Neural crest cell (in vitro differentiated cells): Measurements from ENCODE around the gene CSNK1G1. TPM values are rescaled to one million over a fixed set of nuclear protein-coding genes. Genes with fewer than 3 reads are reported as not detected.
"Not testable (repeated sequence)": the region's sequence is repeated elsewhere in the genome, so short reads cannot be mapped to it uniquely, and the experiment has no call there.

ENCODE experiments used
- DNase-seq: peaks from one replicate; pipeline ENCODE4 v3.0.0; 2021; ENCODE audit warnings: low read depth, mixed read lengths, low spot score
- H3K27ac Mint-ChIP-seq: one replicate; pipeline ENCODE4 v1.8.0; 2021; ENCODE audit warnings: mild to moderate bottlenecking, mixed read lengths; ENCODE audit not compliant: unreplicated experiment
- H3K27me3 Mint-ChIP-seq: 2 replicates; pipeline ENCODE4 v1.8.0; 2021; ENCODE audit warnings: low read depth, mild to moderate bottlenecking, mixed read lengths
- H3K36me3 Mint-ChIP-seq: 2 replicates; pipeline ENCODE4 v1.8.0; 2021; ENCODE audit warnings: low read depth, mild to moderate bottlenecking, mixed read lengths
- H3K4me1 Mint-ChIP-seq: 2 replicates; pipeline ENCODE4 v1.8.0; 2021; ENCODE audit warnings: mixed read lengths
- H3K4me3 Mint-ChIP-seq: one replicate; pipeline ENCODE4 v1.8.0; 2021; ENCODE audit warnings: mild to moderate bottlenecking, mixed read lengths
- H3K9me3 Mint-ChIP-seq: 2 replicates; pipeline ENCODE4 v1.8.0; 2021; ENCODE audit warnings: mixed read lengths
- total RNA-seq: library from RNA; stranded (reverse); gene quantifications from 2 replicates; pipeline ENCODE4 v1.2.1, GENCODE V29; 2021
- TF ChIP-seq, protein P1 (sequence below): fragments of 200-600 bp; sonication (generic); conservative IDR thresholded peaks from 2 replicates; pipeline ENCODE4 v1.5.0; 2021; ENCODE audit warnings: antibody characterized with exemption, mild to moderate bottlenecking

The CSNK1G1 gene
- total RNA-seq, 1 donor from 2014 or later = 15.5 TPM

DNA sequence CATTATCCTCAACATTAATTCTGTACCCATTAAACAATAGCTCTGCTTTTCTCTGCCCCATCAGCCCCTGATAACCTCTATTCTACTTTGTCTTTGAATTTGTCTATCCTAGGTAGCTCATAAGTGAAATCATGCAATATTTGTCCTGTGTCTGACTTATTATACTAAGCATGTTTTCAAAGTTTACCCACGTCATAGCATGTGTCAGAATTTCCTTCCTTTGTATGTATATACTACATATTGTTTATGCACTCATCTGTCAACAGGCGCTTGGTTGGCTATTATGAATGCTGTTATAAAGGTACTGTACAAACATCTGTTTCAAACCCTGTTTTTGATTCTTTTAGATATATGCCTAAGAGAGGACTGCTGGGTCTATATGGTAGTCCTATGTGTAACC lies 18.2 kb downstream of the CSNK1G1 start:
- Mint-ChIP-seq H3K36me3 (peaks cover 7% of the 10 kb centered on the region), H3K9me3 (peaks cover 2% of the 10 kb centered on the region), H3K4me3 (no peak overlapping the region), H3K4me1 (no peaks in the 10 kb centered on the region), H3K27me3 (no peaks in the 10 kb centered on the region), H3K27ac (no peak overlapping the region)
- TF ChIP-seq, protein P1, sequence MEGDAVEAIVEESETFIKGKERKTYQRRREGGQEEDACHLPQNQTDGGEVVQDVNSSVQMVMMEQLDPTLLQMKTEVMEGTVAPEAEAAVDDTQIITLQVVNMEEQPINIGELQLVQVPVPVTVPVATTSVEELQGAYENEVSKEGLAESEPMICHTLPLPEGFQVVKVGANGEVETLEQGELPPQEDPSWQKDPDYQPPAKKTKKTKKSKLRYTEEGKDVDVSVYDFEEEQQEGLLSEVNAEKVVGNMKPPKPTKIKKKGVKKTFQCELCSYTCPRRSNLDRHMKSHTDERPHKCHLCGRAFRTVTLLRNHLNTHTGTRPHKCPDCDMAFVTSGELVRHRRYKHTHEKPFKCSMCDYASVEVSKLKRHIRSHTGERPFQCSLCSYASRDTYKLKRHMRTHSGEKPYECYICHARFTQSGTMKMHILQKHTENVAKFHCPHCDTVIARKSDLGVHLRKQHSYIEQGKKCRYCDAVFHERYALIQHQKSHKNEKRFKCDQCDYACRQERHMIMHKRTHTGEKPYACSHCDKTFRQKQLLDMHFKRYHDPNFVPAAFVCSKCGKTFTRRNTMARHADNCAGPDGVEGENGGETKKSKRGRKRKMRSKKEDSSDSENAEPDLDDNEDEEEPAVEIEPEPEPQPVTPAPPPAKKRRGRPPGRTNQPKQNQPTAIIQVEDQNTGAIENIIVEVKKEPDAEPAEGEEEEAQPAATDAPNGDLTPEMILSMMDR = no peak
- no peak for DNase-seq

DNA sequence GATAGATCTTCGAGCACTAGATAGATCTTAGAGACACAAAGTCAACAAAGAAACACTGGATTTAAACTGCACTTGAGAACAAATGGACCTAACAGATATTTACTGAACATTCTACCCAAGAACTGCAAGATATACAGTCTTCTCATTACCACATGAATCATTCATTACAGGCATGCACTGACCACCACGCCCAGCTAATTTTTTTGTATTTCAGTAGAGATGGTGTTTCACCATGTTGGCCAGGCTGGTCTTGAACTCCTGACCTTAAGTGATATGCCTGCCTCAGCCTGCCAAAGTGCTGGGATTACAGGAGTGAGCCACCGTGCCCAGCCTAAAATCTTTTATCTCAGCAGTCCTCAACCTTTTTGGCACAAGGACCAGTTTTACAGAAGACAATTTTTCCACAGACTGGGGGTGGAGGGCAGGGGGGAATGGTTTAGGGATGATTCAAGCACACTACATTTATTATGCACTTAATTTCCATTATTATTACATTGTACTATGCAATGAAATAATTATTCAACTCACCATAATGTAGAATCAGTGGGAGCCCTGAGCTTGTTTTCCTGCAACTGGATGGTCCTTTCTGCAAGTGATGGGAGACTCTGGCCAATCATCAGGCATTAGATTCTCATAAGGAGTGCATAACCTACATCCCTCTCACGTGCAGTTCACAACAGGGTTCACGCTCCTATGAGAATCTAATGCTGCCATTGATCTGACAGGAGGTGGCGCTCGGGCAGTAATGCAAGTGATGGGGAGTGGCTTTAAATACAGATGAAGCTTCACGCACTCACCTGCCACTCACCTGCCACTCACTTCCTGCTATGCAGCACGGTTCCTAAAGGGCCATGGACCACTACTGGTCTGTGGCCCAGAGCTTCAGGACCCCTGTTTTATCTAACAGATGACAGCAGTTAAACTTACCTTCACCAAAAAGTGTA lies 21.7 kb downstream of the CSNK1G1 start:
- H3K36me3 Mint-ChIP-seq = peaks cover 5% of the 10 kb centered on the region
- H3K9me3 Mint-ChIP-seq = peaks cover 2% of the 10 kb centered on the region
- no peaks in the 10 kb centered on the region for H3K27me3 Mint-ChIP-seq
- no peak for DNase-seq
- H3K4me1 Mint-ChIP-seq = no peaks in the 10 kb centered on the region
- TF ChIP-seq, protein P1 = no peak
- H3K4me3 Mint-ChIP-seq = no peak overlapping the region
- H3K27ac Mint-ChIP-seq = no peak overlapping the region

DNA sequence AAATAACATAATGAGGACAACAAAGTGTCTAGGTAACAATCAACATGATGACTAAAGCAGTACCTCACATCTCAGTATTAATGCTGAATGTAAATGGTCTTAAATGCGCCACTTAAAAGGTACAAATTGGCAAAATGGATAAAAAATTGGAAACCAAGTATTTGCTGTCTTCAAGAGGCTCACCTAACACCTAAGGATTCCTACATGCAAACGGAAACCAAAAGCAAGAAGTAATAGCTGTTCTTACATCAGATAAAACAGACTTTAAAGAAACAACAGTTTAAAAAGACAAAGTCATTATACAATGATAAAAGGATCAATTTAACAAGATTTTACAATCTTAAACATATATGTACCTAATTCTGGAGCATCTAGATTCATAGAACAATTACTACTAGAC lies 22.5 kb downstream of the CSNK1G1 start:
- H3K4me3 Mint-ChIP-seq = no peak overlapping the region
- no peaks in the 10 kb centered on the region for H3K4me1 Mint-ChIP-seq
- H3K27ac Mint-ChIP-seq = no peak overlapping the region
- no peak for DNase-seq
- peaks cover 2% of the 10 kb centered on the region for H3K36me3 Mint-ChIP-seq
- TF ChIP-seq, protein P1 = no peak
- H3K27me3 Mint-ChIP-seq = no peaks in the 10 kb centered on the region
- H3K9me3 Mint-ChIP-seq = peaks cover 2% of the 10 kb centered on the region

DNA sequence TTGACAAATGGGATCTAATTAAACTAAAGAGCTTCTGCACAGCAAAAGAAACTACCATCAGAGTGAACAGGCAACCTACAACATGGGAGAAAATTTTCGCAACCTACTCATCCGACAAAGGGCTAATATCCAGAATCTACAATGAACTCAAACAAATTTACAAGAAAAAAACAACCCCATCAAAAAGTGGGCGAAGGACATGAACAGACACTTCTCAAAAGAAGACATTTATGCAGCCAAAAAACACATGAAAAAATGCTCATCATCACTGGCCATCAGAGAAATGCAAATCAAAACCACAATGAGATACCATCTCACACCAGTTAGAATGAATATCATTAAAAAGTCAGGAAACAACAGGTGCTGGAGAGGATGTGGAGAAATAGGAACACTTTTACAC lies 24.3 kb downstream of the CSNK1G1 start:
- H3K36me3 Mint-ChIP-seq, H3K27me3 Mint-ChIP-seq, H3K9me3 Mint-ChIP-seq, H3K4me1 Mint-ChIP-seq, DNase-seq, H3K4me3 Mint-ChIP-seq, H3K27ac Mint-ChIP-seq: not testable (repeated sequence)

DNA sequence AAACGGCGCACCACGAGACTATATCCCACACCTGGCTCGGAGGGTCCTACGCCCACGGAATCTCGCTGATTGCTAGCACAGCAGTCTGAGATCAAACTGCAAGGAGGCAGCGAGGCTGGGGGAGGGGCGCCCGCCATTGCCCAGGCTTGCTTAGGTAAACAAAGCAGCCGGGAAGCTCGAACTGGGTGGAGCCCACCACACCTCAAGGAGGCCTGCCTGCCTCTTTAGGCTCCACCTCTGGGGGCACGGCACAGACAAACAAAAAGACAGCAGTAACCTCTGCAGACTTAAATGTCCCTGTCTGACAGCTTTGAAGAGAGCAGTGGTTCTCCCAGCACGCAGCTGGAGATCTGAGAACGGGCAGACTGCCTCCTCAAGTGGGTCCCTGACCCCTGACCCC lies 29.0 kb downstream of the CSNK1G1 start:
- H3K4me3 Mint-ChIP-seq, DNase-seq, H3K9me3 Mint-ChIP-seq, H3K27ac Mint-ChIP-seq, H3K4me1 Mint-ChIP-seq, H3K27me3 Mint-ChIP-seq, H3K36me3 Mint-ChIP-seq: not testable (repeated sequence)

DNA sequence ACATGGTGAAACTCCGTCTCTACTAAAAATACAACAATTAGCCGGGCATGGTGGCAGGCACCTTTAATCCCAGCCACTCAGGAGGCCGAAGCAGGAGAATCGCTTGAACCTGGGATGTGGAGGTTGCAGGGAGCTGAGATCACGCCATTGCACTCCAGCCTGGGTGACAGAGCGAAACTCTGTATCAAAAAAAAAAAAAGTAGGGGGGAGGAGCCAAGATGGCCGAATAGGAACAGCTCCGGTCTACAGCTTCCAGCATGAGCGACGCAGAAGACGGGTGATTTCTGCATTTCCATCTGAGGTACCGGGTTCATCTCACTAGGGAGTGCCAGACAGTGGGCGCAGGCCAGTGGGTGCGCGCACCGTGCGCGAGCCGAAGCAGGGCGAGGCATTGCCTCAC lies 29.5 kb downstream of the CSNK1G1 start:
- H3K36me3 Mint-ChIP-seq, DNase-seq, H3K9me3 Mint-ChIP-seq, H3K4me1 Mint-ChIP-seq, H3K27me3 Mint-ChIP-seq, H3K27ac Mint-ChIP-seq: not testable (repeated sequence)
- H3K4me3 Mint-ChIP-seq = peak overlapping the region; percentile 84

DNA sequence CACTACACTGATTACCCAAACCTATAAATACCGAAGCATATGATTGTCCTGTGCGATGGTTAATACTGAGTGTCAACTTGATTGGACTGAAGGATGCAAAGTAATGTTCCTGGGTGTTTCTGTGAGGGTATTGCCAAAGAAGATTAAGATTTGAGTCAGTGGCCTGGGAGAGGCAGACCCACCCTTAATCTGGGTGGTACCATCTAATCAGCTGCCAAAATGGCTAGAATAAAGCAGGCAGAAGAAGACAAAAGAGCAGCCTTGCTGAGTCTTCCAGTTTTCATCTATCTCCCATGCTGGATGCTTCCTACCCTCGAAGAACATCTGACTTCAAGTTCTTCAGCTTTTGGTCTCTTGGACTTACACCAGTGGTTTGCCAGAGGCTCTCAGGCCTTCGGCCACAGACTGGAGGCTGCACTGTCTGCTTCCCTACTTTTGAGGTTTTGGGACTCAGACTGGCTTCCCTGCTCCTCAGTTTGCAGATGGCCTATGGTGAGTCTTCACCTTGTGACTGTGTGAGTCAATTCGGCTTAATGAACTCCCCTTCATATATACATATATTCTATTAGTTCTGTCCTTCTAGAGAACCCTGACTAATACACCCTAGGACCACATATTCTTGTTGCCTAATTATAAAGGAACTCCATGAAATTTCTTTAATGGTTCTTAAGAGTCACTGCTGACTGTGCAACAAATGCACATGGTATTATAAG lies 31.7 kb downstream of the CSNK1G1 start:
- Mint-ChIP-seq H3K4me1 (no peaks in the 10 kb centered on the region), H3K27ac (no peak overlapping the region), H3K4me3 (no peak overlapping the region), H3K36me3 (no peaks in the 10 kb centered on the region), H3K9me3 (no peaks in the 10 kb centered on the region), H3K27me3 (no peaks in the 10 kb centered on the region)
- no peak for DNase-seq
- TF ChIP-seq, protein P1 = no peak
